HG03521 (cell line): ENCODE measurements around the gene NUMBL.
"Not testable (repeated sequence)": the region's sequence is repeated elsewhere in the genome, so short reads cannot be mapped to it uniquely, and the experiment has no call there.

Experiments used
- ATAC-seq: cut with Tn5 transposase; IDR thresholded peaks from one replicate; pipeline ENCODE4 v1.9.1; 2021; ENCODE audit warnings: mild to moderate bottlenecking, moderate library complexity; ENCODE audit not compliant: unreplicated experiment

The NUMBL gene

DNA sequence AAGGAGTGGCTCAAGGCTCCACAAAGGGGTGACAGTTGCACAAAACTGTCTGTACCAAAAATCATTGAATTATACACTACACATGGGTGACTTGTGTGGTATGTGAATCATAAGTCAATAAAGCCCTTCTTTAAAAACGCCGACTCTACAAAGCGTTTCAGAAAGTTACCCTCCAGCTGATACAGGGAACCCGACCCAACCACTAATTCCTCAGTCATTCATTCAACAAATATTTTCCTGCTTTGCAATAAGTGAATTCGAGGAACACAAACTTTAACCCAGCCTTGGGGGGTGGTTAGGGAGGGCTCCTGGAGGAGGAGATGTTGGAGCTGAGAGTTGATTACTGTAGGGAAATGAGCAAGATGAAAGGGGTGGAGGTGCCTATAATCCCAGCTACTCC, 57.2 kb downstream of the NUMBL start:
- ATAC-seq = no peak

DNA sequence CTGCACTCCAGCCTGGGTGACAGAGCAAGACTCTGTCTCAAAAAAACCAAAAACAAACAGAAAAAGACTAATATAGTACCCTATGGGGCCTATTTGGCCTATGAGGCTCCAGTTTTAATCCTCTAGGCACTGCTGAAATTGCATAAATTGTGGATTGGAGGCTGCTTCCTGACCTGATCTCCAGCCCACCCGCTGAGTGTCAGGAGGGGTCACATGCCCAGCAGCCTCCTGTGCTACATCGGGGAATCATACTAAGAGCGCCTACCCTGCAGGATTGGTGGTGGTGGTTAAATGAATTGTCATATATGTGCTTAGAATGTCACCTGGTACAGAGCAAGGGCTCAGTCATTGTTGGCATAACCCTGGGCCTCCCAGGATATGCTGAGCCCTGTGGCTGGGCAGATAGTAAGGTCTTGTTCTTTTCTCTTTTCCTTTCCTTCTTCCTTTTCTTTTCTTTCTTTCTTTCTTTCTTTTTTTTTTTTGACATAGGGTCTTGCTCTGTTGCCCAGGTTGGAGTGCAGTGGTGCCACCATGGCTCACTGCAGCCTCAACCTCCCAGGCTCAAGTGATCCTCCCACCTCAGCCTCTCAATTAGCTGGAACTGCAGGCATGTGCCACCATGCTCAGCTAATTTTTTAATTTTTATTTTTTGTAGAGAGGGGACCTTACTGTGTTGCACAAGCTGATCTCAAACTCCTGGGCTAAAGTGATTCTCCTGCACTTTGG, 58.0 kb downstream of the NUMBL start:
- ATAC-seq = no peak

DNA sequence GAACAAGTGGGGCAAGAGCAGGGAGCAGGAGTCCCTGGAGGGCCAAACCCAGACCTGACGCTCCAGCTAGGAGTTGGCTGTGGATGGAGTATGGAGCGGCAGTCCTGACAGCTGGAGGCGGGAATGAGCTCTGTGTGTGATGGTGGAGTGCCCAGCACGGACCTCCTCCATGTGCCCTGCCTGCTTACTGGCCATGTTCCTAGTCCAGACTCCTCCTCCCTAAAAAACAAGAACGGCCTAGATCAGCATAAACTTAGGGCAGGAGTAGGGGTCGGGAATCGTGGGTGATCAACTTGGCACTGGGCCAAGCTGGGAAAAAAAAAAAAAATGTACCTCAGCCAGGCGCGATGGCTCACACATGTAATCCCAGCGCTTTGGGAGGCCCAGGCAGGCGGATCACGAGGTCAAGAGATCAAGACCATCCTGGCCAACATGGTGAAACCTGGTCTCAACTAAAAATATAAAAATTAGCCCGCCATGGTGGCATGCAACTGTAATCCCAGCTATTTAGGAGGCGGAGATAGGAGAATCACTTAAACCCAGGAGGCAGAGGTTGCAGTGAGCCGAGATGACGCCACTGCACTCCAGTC, 59.8 kb downstream of the NUMBL start:
- no peak for ATAC-seq

GRCh38 chr19:40629346-40629745, 61.1 kb downstream of the NUMBL start:
- no peak for ATAC-seq

- ATAC-seq = no peak
Observed at GRCh38 chr19:40627486-40628279, 62.8 kb downstream of the NUMBL start.

GRCh38 chr19:40626918-40627317, 63.5 kb downstream of the NUMBL start:
- ATAC-seq = no peak

DNA sequence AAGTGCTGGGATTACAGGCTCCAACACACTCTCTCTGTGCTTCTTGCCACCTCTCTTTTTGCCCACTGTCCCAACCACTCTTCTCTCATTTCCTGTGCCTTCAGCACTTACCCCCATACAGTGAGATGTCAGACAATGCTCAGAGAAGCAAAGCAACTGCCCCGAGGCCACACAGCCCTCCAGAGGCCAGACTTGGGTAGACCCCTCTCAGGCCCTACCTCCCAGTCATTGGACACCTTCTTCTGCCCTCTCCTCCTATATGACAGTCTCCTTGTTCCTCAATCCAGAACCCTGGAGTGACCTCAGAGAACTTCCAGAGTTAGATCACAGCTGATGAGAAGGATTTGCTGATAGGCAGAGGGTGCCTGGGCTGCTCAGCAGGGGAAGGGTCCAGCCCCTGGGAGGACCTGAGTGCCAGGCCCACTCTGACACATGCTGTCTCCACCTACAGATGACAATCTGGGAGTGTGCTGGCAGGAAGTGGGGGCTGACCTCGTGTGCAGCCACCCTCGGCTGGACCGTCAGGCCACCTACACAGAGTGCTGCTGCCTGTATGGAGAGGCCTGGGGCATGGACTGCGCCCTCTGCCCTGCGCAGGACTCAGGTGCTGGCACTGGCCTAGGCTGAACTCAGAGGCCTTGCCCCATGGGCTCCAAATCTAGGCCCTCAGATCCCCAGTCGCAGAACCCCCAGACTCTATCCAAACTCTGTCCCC, 64.9 kb downstream of the NUMBL start:
- no peak for ATAC-seq

DNA sequence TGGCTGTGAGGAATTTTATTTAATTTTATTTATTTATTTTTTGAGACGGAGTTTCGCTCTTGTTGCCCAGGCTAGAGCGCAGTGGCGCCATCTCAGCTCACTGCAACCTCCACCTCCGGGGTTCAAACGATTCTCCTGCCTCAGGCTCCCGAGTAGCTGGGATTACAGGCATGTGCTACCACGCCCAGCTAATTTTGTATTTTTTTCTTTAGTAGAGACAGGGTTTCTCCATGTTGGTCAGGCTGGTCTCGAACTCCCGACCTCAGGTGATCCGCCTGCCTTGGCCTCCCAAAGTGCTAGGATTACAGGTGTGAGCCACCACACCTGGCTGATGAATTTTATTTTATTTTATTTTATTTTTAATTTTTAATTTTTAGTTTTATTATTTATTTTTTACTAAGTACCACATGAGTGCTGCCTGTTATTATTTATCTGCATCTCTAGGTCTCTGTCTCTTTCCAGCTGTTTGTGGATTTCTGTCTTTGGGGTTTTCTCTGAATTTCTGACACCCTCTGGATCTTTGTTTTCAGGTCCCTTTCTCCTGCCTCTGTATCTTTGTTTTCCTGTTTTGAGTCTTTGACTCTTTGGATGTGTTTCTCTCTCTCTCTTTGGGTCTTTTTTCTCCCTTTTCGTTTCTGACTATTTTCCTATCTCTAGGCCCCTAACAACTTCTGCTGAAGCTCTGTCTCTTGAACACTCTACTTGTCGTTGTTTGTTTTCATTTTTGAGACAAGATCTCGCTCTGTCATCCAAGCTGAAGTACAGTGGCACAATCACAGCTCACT, 65.9 kb downstream of the NUMBL start:
- not testable (repeated sequence) for ATAC-seq

- ATAC-seq = no peak
Observed at GRCh38 chr19:40623403-40624251, 66.8 kb downstream of the NUMBL start.

GRCh38 chr19:40622773-40623075, 67.7 kb downstream of the NUMBL start:
- no peak for ATAC-seq

- no peak for ATAC-seq
Observed at GRCh38 chr19:40621966-40622772, 68.3 kb downstream of the NUMBL start.

GRCh38 chr19:40621283-40621682, 69.2 kb downstream of the NUMBL start:
- ATAC-seq = no peak

GRCh38 chr19:40620161-40620485, 70.3 kb downstream of the NUMBL start:
- no peak for ATAC-seq

GRCh38 chr19:40619333-40620160, 70.9 kb downstream of the NUMBL start:
- no peak for ATAC-seq

- no peak for ATAC-seq
Observed at GRCh38 chr19:40617961-40618360, 72.5 kb downstream of the NUMBL start.

GRCh38 chr19:40616941-40617340, 73.5 kb downstream of the NUMBL start:
- no peak for ATAC-seq

DNA sequence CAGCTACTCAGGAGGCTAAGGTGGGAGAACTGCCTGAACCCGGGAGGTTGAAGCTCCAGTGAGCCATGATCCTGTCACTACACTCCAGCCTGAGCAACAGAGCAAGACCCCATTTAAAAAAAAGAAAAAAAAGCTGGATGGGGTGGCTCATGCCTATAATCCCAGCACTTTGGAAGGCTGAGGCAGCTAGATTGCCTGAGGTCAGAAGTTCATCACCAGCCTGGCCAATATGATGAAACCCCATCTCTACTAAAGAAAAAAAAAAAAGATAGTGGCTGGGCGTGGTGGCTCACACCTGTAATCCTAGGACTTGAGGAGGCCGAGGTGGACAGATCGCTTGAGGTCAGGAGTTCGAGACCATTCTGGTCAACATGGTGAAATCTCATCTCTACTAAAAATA, 74.3 kb downstream of the NUMBL start:
- no peak for ATAC-seq
